ENCODE measurements around the gene HCN4.

DNA sequence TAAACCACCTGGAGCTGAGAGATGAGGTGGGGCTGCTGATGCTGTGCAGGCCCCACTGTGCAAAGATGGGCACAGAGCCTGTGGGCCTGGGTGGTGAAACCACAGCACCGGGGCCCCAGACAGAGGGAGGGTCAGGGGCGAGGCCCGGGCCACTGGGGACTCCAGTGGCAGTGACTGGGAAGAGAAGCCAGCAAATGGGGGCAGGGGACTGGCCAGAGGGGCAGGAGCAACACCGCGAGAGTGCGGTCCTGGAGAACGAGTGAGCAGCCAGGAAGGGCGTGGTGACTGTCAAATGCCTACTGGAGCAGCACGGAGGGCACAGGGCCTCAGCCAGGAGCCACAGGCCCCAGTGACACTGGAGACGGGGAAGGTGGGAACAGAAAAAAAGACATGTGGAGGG is 39.8 kb downstream of the HCN4 start:
- TF ChIP-seq, protein P1, sequence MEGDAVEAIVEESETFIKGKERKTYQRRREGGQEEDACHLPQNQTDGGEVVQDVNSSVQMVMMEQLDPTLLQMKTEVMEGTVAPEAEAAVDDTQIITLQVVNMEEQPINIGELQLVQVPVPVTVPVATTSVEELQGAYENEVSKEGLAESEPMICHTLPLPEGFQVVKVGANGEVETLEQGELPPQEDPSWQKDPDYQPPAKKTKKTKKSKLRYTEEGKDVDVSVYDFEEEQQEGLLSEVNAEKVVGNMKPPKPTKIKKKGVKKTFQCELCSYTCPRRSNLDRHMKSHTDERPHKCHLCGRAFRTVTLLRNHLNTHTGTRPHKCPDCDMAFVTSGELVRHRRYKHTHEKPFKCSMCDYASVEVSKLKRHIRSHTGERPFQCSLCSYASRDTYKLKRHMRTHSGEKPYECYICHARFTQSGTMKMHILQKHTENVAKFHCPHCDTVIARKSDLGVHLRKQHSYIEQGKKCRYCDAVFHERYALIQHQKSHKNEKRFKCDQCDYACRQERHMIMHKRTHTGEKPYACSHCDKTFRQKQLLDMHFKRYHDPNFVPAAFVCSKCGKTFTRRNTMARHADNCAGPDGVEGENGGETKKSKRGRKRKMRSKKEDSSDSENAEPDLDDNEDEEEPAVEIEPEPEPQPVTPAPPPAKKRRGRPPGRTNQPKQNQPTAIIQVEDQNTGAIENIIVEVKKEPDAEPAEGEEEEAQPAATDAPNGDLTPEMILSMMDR (IDR thresholded peaks at IDR 0.05): no peak
- TF ChIP-seq ZFX (IDR thresholded peaks at IDR 0.05; ENCODE audit: borderline replicate concordance): no peak
